Peyer's patch (tissue), 4 donors: ENCODE results near the gene RIMS4.

ENCODE experiments used
- CTCF ChIP-seq, 6 experiments: fragments of 450-650 bp in 4 of 6; fragments of 200-600 bp in 2 of 6; sonication (generic) in 1 of 6; IDR thresholded peaks; one replicate each; pipeline ENCODE4 v1.5.1; 2017 to 2019; ENCODE audit warnings: antibody characterized with exemption in 6 of 6, mild to moderate bottlenecking in 3 of 6, moderate library complexity in 1 of 6
- POLR2A ChIP-seq, 2 donors: fragments of 450-650 bp; IDR thresholded peaks; one replicate each; pipeline ENCODE4 v1.5.1; 2017; ENCODE audit warnings: antibody characterized with exemption in 2 of 2, mild to moderate bottlenecking in 2 of 2, moderate library complexity in 2 of 2

DNA sequence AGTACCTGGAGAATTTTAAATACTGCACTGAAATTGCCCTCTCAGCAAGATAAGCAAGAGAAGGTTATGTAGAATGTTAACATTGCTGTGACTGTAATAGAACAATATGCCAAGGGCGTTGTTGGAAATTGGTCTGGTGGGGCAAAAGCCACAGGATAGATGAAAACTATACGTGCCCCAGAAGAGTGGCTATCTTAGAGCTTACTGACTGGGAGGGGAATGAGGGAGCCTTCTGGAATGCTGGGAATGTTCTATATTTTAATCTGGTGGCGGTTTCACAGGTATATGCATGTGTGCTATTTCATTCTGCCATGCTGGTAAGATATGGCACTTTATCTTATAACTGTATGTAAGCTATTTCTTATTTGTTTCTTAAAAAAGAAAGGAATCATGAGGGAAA, 39.9 kb upstream of the RIMS4 start:
- TF ChIP-seq CTCF (IDR thresholded peaks at IDR 0.05) (no peak), POLR2A (IDR thresholded peaks at IDR 0.05) (no peak)
